GM23248 (cell line): ENCODE results near the gene PNPLA3. TPM values are rescaled to one million over a fixed set of nuclear protein-coding genes. Genes with fewer than 3 reads are reported as not detected.

Experiments
- DNase-seq: peaks from one replicate; pipeline ENCODE4 v3.0.0-alpha.2; 2015
- H2AFZ ChIP-seq: fragments of 200-600 bp; sonication (generic); 2 replicates; pipeline ENCODE4 v1.6.1; 2016; ENCODE audit warnings: antibody characterized with exemption
- H3F3A ChIP-seq: fragments of 200-600 bp; sonication (generic); 2 replicates; pipeline ENCODE4 v1.6.1; 2016; ENCODE audit warnings: mild to moderate bottlenecking, antibody characterized with exemption, mixed run types; ENCODE audit not compliant: insufficient read depth
- H3K27ac ChIP-seq: fragments of 200-600 bp; sonication (generic); 2 replicates; pipeline ENCODE4 v1.5.1; 2016; ENCODE audit warnings: mild to moderate bottlenecking
- H3K27me3 ChIP-seq: fragments of 200-600 bp; sonication (generic); replicated peaks from 2 replicates; pipeline ENCODE4 v1.6.1; 2016; ENCODE audit warnings: mild to moderate bottlenecking; ENCODE audit not compliant: insufficient read depth
- H3K36me3 ChIP-seq: fragments of 200-600 bp; sonication (generic); 2 replicates; pipeline ENCODE4 v1.6.1; 2016; ENCODE audit warnings: low read depth, mild to moderate bottlenecking
- H3K4me1 ChIP-seq: fragments of 200-600 bp; sonication (generic); 2 replicates; pipeline ENCODE4 v1.6.1; 2016; ENCODE audit warnings: mild to moderate bottlenecking; ENCODE audit not compliant: insufficient read depth
- H3K4me2 ChIP-seq: fragments of 200-600 bp; sonication (generic); one replicate; pipeline ENCODE4 v1.6.1; 2016; ENCODE audit warnings: mild to moderate bottlenecking; ENCODE audit not compliant: unreplicated experiment
- H3K4me3 ChIP-seq: fragments of 200-600 bp; sonication (generic); 2 replicates; pipeline ENCODE4 v1.5.1; 2016; ENCODE audit warnings: mild to moderate bottlenecking
- H3K79me2 ChIP-seq: fragments of 200-600 bp; sonication (generic); 2 replicates; pipeline ENCODE4 v1.6.1; 2016; ENCODE audit warnings: mild to moderate bottlenecking; ENCODE audit not compliant: insufficient read depth
- H3K9ac ChIP-seq: fragments of 200-600 bp; sonication (generic); 2 replicates; pipeline ENCODE4 v1.6.1; 2016; ENCODE audit warnings: mild to moderate bottlenecking
- H3K9me2 ChIP-seq: fragments of 200-600 bp; sonication (generic); 2 replicates; pipeline ENCODE4 v1.6.1; 2016; ENCODE audit warnings: mixed run types, mild to moderate bottlenecking, moderate library complexity; ENCODE audit not compliant: insufficient read depth
- H3K9me3 ChIP-seq: fragments of 200-600 bp; sonication (generic); one replicate; pipeline ENCODE4 v1.6.1; 2017; ENCODE audit warnings: low read depth
- H4K20me1 ChIP-seq: fragments of 200-600 bp; sonication (generic); 2 replicates; pipeline ENCODE4 v1.6.0; 2016; ENCODE audit not compliant: insufficient read depth
- EZH2 ChIP-seq: fragments of 200-600 bp; sonication (generic); IDR thresholded peaks from 2 replicates; pipeline ENCODE4 v1.6.1; 2018; ENCODE audit warnings: antibody characterized with exemption, mild to moderate bottlenecking; ENCODE audit not compliant: insufficient read depth, poor library complexity, severe bottlenecking
- EZH2phosphoT487 ChIP-seq: fragments of 200-600 bp; sonication (generic); IDR thresholded peaks from 2 replicates; pipeline ENCODE4 v1.6.1; 2018; ENCODE audit warnings: antibody characterized with exemption, moderate library complexity, mild to moderate bottlenecking, low read depth; ENCODE audit not compliant: insufficient read depth
- WGBS, 2 experiments: methylation state at CpG; one replicate each; pipeline ENCODE4 v1.1.6; 2015 to 2017; ENCODE audit warnings: low lambda C conversion rate in 2 of 2, low coverage in 1 of 2; ENCODE audit errors: missing lambda C conversion rate in 2 of 2; 5-methylcytosine and 5-hydroxymethylcytosine counted together
- in situ Hi-C: fragments of 300-500 bp; cut with MboI; formaldehyde crosslinking; loops from 2 replicates; pipeline ENCODE4 v1.15.0; 2020
- polyA plus RNA-seq: library from polyadenylated mRNA; unstranded; fragments of >200 nt; fragmentation: Nextera tagmentation; extraction: Ambion mirVana; gene quantifications from 2 replicates; pipeline ENCODE4 v1.2.1, GENCODE V29; 2016
- total RNA-seq: library from RNA; depleted of rRNA; stranded (reverse); fragments of >200 nt; shearing (Covaris generic); gene quantifications from 2 replicates; pipeline ENCODE4 v1.2.3, GENCODE V29; 2014

Gene PNPLA3
- total and polyA plus RNA-seq, 2 experiments from 2014 or later: 0.54 to 1.4 TPM

- peaks cover 22% of the 10 kb centered on the region for H3F3A ChIP-seq
- no peaks in the 10 kb centered on the region for H3K27me3 ChIP-seq
- H3K27ac ChIP-seq: no peak overlapping the region
- H3K9me2 ChIP-seq: no peaks in the 10 kb centered on the region
- peaks cover 12% of the 10 kb centered on the region for H3K4me1 ChIP-seq
- H3K9ac ChIP-seq: no peak overlapping the region
- in situ Hi-C loops: no loop called here
- no peak overlapping the region for H3K4me2 ChIP-seq
- no peaks in the 10 kb centered on the region for H4K20me1 ChIP-seq
- peaks cover 36% of the 10 kb centered on the region for H3K36me3 ChIP-seq
- no peaks in the 10 kb centered on the region for H3K9me3 ChIP-seq
- 79 to 80% methylated on average over 8 of the region's 8 CpGs for WGBS, 2 experiments
- H3K79me2 ChIP-seq: no peaks in the 10 kb centered on the region
- H3K4me3 ChIP-seq: no peak overlapping the region
- no peak for DNase-seq
- H2AFZ ChIP-seq: no peak overlapping the region
- TF ChIP-seq EZH2phosphoT487 (no peak), EZH2 (no peak)
Observed at GRCh38 chr22:43988116-43988820, 64.7 kb downstream of the PNPLA3 start.

DNA sequence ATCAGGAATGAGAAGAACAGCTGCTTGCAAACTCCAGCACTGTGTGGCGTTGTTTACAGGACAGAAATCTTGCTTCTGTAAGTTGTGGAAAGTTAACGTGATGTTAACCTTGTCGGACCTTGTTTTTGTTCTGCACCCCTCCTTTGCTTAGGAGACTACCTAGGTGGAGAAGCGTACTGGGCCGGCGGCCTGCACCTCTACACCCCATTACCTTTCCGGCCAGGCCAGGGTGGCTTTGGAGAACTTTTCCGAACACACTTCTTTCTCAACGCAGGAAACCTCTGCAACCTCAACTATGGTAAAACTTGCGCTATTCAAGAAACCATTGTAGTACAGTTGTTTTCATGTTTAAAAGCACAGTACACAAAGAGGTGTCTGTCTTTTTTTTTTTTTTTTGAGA lies 65.4 kb downstream of the PNPLA3 start:
- H3K9ac ChIP-seq: no peak overlapping the region
- no peak overlapping the region for H2AFZ ChIP-seq
- DNase-seq: no peak
- no peaks in the 10 kb centered on the region for H3K27me3 ChIP-seq
- H3K9me3 ChIP-seq: no peaks in the 10 kb centered on the region
- in situ Hi-C loops: no loop called here
- no peak overlapping the region for H3K4me2 ChIP-seq
- peaks cover 16% of the 10 kb centered on the region for H3K4me1 ChIP-seq
- H3K36me3 ChIP-seq: peaks cover 36% of the 10 kb centered on the region
- peaks cover 27% of the 10 kb centered on the region for H3F3A ChIP-seq
- H3K27ac ChIP-seq: no peak overlapping the region
- H3K79me2 ChIP-seq: 0 out of 2 replicates have a peak, but pooled peaks cover 6% of the 10 kb centered on the region
- H3K4me3 ChIP-seq: no peak overlapping the region
- 92 to 93% methylated on average over 10 of the region's 10 CpGs for WGBS, 2 experiments
- no peaks in the 10 kb centered on the region for H3K9me2 ChIP-seq
- no peaks in the 10 kb centered on the region for H4K20me1 ChIP-seq
- no peak for TF ChIP-seq EZH2
- TF ChIP-seq EZH2phosphoT487: no peak

DNA sequence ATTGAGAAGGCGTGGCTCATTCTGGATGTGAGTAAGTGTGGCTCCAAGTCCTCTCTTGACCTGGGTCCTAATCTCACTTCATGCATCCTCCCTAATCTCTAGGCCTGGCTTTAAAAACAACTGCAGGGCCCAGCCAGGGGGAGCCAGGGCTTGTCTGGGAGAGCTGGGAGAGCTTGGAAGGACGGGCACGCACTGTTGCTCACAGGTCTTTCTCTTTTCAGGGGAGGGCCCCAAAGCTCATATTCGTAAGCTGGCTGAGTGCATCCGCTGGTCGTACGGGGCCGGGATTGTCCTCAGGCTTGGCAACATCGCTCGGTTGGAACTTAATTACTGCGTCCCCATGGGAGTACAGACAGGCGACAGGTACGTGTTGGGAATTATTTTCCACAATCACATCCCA lies 66.4 kb downstream of the PNPLA3 start:
- Histone ChIP-seq H3K4me2 (no peak overlapping the region), H3K36me3 (peaks cover 30% of the 10 kb centered on the region), H3K27me3 (no peaks in the 10 kb centered on the region), H3K9ac (no peak overlapping the region), H2AFZ (no peak overlapping the region), H3K9me2 (no peaks in the 10 kb centered on the region), H3K79me2 (0 out of 2 replicates have a peak, but pooled peaks cover 12% of the 10 kb centered on the region), H3F3A (peaks cover 27% of the 10 kb centered on the region), H3K27ac (no peak overlapping the region), H3K4me1 (peaks cover 16% of the 10 kb centered on the region), H3K9me3 (no peaks in the 10 kb centered on the region), H3K4me3 (no peak overlapping the region), H4K20me1 (no peaks in the 10 kb centered on the region)
- in situ Hi-C loops: loop anchor here (10.0 kb wide), 2 partner anchors 95 to 635 kb away; no protein-coding TSS in a partner anchor
- no peak for TF ChIP-seq EZH2
- WGBS, 2 experiments: 96% methylated on average over 13 of the region's 13 CpGs
- DNase-seq: no peak

- peaks cover 19% of the 10 kb centered on the region; the same call in 1 of the 2 replicates for H3K36me3 ChIP-seq
- no peak for DNase-seq
- H2AFZ ChIP-seq: no peak overlapping the region
- H3K4me3 ChIP-seq: no peak overlapping the region
- H3K9me2 ChIP-seq: no peaks in the 10 kb centered on the region
- H3K9ac ChIP-seq: peak overlapping the region; percentile 63
- 86 to 91% methylated on average over 11 of the region's 11 CpGs for WGBS, 2 experiments
- H3K4me2 ChIP-seq: peak overlapping the region; percentile 15
- peaks cover 27% of the 10 kb centered on the region for H3F3A ChIP-seq
- H4K20me1 ChIP-seq: no peaks in the 10 kb centered on the region
- H3K27ac ChIP-seq: peak overlapping the region; percentile 82
- TF ChIP-seq EZH2 (no peak), EZH2phosphoT487 (no peak)
- in situ Hi-C loops: loop anchor here (10.0 kb wide), 2 partner anchors 93 to 633 kb away; no protein-coding TSS in a partner anchor
- no peaks in the 10 kb centered on the region for H3K27me3 ChIP-seq
- 0 out of 2 replicates have a peak, but pooled peaks cover 12% of the 10 kb centered on the region for H3K79me2 ChIP-seq
- H3K9me3 ChIP-seq: no peaks in the 10 kb centered on the region
- peaks cover 16% of the 10 kb centered on the region for H3K4me1 ChIP-seq
Observed at GRCh38 chr22:43991316-43992020, 67.9 kb downstream of the PNPLA3 start.
